HTR-8/SVneo (cell line): ENCODE measurements around the gene CCDC102B.

Experiments used
- DNase-seq: peaks from one replicate; pipeline ENCODE4 v3.0.0; 2011; ENCODE audit warnings: low spot score, mixed read lengths; ENCODE audit not compliant: insufficient read length
- FAIRE-seq: peaks from 2 replicates; lab custom pipeline; 2011; peaks lifted over from hg19 to GRCh38; lab: Jason Lieb, UNC

Gene CCDC102B

DNA sequence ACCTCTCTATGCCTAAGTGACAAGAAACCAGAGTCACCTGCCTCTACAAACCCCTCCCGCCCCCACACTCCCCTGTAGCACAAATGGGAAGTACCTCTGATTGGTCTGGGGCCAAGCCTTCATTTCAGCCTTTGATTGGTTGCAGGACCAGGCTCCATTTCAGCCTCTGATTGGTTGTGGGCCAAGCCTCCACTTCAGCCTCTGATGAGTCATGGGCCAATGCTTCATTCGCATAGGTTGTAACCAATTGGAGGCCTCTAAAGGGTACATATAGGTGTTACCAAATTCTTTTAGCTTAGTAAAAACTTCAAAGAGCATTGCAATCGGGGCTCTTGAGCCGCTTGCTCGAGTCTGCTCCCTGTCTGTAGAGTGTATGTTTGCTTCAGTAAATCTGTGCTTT lies 25.0 kb downstream of the CCDC102B start:
- DNase-seq (no peak), FAIRE-seq (no peak)

DNA sequence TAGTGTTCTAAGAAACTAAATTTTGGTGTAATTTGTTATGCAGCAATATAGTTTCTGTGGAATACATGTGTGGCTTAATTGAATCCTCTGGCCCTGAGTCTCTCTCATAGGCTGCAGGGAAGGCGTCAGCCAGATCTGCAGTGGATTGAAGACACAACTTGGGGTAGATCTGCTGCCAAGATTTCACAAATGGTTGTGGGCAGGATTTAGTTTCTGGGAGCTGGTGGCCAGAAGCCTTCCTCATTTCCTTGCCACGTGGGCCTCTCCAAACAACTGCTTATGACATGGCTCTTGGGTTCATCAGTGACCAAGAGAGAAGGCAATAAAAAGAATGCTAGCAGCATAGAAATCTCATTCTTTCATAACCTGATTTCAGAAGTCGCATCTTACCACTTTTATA lies 28.2 kb downstream of the CCDC102B start:
- FAIRE-seq (no peak), DNase-seq (no peak)

DNA sequence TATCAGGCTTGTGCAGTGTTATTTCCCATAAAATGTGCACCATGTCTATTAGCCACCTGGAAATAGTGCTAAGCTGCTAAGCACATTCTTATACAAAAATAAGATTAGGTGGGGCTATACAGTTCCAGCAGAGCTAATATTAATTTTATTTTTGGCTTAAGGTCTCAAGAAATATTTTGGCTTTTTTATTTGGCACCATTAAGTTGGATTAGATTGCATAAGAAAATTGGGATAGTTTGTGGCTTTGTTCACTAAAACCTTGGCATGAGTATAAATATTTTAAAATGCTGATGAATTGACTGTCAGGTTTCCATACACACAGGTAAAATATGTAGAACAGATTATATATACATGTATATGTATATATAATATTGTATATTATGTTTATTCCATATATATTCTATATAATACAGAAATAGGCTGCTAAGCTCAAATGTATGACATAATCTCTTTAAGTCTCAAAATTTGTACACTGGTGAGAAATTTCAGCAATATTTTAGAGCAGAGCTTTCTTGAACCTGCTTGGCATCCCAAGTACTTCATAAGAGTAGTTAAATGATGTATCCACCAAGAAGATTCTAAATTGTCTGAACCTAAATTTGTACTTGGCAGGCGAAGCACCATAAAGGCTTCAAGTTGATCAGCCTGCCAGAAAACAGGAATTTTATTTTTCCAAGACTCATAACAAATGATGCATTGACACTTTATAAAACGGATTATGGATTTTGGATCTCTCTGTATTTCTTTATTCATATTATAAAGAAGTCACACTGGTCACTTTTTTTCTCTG lies 32.6 kb downstream of the CCDC102B start:
- no peak for FAIRE-seq

DNA sequence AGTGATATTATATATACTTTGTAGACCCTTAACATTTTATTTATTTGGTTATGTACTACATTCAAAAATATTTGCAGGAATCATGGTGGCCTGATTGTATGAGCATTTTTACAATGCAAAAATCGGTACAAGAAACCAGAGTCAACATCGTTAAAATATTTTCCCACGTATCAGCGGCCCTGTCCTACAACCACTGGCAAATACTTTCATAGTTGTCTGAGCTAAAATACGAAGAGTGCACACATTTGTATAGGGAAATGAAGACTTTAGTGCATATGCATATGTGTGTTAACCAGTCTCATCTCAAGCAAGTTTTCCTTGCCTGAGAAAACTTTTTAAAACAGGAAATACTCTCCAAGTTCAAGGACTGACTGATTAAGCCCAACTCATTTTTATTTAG lies 35.9 kb downstream of the CCDC102B start:
- FAIRE-seq (no peak), DNase-seq (no peak)

More for the DNA sequence above, 32.6 kb downstream of the CCDC102B start:
- DNase-seq = no peak

DNA sequence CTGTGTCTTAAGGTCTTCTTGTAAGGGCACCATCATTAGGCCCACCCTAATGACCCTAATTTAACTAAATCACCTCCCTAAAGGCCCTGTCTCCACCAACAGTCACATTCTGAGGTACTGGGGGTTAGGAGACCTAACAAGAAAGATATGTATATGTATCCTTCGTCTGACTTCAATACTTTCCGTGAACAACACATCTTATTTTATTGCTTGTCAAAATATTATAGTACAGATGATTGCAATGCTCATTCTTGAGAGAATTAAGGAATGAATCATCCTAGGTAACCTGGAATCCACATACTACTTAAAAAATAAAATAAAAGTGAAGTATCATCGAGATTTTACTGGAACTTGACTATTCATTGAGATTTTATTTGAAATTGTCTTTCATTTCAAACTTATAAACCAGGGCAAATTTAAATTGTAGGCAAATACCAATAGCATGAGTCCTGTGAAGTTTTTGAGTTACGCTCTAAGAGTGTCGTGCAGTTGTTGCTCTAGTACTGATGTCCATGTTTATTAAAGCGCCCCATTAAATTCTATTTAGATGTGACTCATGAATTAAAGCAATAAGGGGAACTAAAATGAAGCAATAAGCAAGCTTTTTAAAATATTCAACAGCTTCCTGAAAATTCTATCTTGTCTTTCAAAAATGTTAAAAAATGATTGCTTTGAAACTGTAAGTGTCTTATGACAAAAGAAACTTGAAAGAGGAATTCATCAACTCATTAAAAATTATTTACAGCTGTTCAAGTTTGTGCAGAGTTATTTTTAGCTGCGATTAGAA lies 40.0 kb downstream of the CCDC102B start:
- no peak for DNase-seq

DNA sequence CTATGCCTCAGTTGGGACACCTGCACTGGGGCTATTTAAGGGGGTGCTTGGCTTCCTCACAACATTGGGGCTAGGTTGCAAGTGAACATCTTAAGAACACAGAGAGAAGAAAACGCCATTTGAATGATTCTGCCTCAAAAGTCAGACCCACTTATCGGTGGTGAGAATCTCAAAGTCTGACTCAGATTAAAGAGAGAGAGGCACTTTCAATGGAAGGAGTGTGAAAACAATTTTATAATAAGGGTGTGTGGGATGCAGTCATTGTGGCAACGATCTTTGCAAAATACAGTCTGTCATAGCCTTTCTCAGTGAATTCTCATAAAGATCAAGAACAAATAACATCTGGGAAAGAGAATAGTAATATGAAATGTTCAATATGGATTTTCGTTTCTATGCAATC lies 41.8 kb downstream of the CCDC102B start:
- FAIRE-seq = no peak
- DNase-seq = no peak

More for the DNA sequence above, 40.0 kb downstream of the CCDC102B start:
- no peak for FAIRE-seq

DNA sequence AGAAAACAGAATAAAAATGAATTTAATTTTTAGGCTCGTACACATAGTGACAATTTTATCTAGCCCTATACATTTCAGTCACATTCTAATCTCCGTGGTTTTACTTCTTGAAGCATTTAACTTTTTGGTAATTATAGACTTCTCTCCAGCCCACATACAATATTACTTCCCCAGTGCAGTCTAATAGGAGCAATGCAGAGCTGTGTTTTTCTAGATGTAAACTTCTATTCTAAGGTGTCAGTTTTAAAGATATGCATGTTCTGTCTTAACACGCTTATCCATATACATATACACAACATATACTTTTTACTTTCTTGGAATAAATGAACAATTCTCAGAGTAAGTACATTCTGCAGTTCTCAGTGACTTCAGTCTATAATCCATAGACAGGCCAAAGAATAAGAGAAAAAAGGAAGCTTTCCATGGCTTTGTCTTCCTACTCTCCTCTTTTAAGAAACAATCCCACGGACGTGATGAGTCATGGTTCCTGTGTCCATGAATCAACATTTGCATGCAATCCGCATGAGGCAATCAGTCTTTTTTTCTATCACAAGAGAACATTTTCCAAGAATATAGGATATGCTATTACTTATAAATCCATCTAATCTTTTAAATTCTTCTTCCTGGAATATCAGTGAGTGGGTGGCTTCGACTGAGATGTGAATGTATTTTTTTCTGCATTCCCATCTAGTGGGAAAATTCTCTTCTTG lies 42.8 kb downstream of the CCDC102B start:
- FAIRE-seq = no peak
- DNase-seq = peak; percentile 12

DNA sequence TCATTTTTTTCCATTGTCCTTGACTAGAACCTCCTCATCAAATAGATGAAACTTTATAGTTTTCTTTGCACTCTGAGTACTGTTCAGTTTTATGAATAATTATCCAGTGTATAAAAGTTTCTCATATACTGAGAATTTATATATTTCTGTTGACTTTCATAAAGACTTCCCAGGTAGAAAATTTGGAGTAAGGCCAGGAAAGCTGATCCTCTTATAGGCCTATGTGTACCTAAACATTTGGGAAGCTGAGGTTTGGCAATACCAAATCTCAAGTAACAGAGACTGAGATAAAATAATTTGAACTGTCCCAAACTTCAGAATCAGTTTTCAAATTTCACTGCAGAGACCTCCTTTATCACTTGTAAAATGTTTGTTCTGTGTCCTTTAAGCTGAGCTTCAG lies 43.4 kb downstream of the CCDC102B start:
- no peak for DNase-seq

DNA sequence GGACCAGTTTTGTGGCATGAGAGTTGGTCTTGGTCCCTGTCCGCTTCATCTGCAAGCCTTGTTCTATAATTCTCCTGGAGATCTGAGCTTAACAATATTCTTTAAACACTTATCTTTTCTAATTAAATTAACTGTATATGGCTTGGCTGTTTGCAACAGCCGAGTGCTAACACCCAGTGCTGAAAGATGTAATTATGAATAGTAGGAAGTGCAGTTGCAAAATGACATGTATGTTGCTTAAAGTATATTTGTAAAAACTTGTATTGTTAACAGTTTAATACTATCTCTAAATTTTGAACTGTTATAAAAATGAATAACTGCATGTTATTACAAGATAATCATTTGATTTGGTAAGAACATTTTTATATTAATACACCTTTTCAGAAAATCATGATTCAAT lies 45.1 kb downstream of the CCDC102B start:
- FAIRE-seq (no peak), DNase-seq (no peak)

More for the DNA sequence above, 43.4 kb downstream of the CCDC102B start:
- no peak for FAIRE-seq

DNA sequence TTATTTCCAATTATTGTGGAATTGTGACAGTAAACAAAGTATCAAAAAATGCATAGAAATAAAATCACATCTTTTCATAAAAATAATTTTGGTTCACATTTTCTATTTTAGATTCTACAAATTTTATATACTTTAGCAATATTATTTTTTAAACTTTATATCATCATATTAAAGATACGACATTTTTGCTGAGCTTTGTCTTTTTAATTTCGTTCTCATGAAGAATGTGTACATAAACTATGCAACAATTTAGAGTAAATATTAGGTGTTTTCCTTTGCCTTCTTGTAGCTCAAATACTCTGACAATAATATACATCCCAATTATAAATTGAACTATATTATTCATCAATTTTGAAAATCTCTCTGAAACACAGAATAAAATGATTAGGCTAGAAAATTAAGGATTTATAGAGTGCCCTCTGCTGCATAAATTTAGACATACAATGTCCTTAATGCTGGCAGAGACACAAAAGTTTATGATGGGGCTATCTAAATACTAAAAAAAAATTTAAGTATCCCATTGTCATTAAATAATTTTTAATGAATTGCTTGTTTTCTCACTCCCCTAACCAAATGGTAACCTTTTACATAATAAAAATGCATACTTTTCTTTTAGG lies 45.7 kb downstream of the CCDC102B start:
- no peak for FAIRE-seq

DNA sequence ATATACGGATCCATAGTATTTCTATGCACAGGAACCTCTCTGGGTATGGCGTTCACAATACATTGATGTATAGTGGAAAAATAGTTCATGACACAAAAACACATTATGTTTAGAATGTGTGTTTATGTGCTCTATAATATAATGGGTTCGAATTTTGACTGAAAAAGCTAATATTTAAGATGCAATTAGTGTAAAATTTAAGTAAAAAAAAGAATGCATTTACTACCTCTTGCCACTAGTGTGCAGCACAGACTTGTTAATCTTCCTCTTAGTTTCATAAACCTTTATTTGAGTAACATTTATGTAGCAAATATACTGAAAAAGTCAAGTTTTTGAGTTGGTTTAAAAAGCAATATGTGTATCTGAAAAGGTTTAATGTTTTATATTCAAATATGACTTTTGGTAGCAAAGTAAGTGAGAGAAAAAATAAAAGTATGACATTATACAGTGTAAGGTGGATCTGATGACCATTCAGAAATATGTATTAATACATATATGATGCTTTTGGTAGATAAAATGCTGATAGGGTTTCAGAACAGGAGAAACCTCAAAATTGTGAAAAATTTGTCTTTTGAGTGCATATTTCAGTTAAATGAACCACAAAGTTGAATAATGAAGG lies 49.4 kb downstream of the CCDC102B start:
- FAIRE-seq = no peak
- no peak for DNase-seq

More for the DNA sequence above, 45.7 kb downstream of the CCDC102B start:
- DNase-seq = no peak

DNA sequence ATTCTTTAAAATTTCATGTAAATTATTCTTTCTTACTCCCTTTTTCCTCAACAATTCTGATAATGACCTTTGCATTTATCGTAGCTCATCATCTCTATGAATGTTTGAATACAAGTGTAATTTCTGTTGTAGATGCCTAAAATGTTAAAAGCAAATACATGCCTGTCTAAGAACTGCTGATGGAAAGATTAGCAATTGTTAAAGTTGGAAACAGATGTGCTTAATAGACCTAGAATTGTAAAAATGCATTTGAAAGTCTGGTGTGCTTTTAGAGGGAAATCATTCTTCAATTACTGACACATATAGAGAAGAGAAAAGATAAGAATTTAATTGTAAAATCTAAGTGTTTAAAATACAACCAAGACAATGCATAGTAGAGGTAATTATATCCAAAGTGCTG lies 50.4 kb downstream of the CCDC102B start:
- FAIRE-seq (no peak), DNase-seq (no peak)

DNA sequence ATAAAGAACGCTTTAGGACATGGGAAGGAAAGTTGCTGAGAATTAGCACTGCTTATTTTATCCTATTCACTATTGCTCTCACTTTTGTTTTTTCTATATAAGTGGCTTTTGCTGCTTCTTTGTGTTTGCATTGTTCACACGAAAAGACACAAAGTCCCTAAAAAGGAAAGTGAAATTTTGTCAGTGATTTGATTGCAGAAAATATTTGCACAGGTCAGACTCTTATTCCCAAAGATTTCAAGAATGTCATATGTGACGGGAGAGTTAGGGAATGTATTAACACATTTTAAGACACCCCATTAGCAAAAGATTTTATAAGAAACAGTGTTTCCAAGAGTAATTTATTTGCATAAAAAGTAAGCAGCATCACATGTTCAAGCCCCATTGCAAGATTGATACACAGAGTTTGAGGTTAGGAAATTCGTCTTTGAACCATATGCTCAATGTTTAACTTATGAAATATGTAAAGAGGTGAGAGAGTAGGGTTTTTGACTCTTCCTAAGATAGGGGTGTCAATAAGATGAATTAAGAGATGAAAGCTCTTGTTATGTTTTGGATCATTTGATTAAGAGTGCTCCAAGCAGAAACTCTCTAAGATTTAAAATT lies 57.0 kb downstream of the CCDC102B start:
- DNase-seq (no peak), FAIRE-seq (no peak)

DNA sequence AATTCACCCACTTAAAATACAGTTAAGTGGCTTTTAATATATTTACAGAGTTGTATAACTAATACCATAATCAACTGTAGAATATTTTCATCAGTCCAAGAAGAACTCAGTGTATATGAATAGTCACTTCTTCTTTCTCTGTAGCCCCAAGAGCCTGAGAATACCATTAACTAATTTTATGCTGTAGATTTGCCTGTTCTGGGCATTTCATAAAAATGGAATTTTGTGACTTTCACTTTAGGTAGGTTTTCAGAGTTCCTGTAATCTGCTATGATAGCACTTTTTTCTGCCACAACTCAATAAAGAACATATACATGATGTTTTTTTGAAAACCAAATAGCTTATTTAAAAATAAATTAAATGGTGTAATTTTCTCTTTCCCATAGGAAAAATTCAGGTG lies 57.6 kb downstream of the CCDC102B start:
- no peak for FAIRE-seq

DNA sequence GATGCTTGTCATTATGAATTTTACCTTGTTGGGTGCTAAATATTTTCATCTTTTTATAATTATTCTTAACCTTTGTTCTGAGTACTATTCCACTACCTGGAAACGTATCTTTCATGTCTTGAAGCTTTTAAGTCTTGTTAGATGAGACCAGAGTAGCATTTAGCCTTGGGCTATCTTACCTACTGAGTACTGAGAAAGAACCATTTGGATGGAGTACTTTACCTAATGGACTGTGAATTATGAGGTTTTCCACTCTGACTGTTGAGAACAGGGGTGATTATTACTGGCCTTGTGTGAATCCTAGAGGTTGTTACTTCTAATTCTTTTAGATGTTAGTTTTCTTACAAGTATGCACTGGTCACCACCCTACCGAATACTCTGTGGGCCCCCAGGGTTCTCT lies 63.5 kb downstream of the CCDC102B start:
- DNase-seq (no peak), FAIRE-seq (no peak)

More for the DNA sequence above, 57.6 kb downstream of the CCDC102B start:
- DNase-seq = no peak

DNA sequence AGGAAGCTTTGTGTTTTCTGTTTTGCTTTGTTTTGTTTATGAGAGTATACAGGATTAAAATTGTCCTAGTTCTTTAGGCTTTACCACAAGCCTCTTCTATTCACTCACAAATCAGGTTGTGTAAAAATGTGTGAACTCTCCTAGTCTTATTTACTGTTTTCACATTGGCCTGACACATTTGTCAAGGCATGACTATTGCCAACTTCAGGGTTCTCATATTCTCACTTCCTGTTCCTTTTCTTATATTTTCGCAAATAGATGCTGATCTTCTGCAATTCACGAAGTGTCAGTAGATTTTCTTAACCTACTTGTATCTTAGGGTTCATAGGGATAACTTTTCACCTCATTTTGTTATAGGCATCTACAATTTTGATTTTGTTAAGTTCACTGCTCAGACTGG lies 67.1 kb downstream of the CCDC102B start:
- FAIRE-seq = no peak
- no peak for DNase-seq

DNA sequence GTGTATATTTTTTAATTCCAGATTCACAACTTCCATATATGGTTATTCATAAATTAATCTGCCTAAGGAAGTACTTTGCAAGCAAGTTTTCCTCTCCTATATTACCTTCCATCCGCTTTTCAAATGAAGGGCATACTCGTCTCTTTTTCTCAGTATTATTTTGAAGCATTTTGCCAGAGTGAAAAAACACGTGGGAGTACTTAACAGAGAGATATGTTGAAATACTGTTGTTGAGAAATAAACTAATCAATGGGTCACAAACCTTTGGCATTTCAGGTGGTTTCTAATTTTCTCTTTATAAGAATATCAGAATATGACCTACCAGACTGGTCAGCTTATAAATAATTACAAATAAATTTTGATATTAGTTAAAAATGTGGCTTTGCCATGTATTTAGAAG lies 67.6 kb downstream of the CCDC102B start:
- FAIRE-seq = no peak
- no peak for DNase-seq

DNA sequence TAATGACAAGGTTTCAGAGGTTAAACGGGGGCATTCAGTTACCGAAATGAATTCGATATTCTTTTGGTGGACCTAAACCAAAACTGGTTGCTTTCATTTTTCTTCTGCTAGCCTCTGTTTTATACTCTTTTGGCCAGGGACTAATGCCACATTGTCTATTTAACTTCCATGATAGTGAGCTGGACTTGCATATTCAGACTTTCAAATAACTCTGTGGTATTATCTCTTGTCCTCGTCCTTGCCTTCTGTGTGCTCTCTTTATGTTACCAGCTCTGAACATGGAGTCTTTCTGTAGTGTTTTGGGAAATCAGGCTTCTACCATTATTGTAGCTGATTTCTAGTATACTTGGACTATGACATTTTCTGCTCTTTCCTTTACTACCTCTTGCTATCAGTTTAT lies 75.1 kb downstream of the CCDC102B start:
- FAIRE-seq = no peak

DNA sequence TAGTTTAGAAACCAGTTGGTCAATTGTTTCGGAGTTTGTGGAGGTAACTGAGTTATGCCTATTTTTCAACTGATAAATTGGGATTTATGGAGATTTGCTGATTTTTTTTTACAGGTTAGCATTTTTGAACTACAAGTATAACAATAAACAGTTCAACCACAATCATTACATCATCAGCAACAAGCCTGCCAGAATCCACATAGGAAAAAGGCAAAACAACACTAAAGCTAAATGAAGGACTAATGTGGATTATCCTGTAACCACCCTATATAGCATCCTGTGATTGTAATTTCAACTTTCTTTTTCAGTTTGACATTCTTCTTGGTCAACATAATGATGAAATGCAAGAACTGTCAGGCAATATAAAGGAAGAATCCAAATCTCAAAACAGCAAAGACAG lies 76.5 kb downstream of the CCDC102B start:
- DNase-seq (no peak), FAIRE-seq (no peak)

More for the DNA sequence above, 75.1 kb downstream of the CCDC102B start:
- DNase-seq = no peak
